GM12891 (cell line): ENCODE data around the gene PSME2.

Source experiments
- POLR2A ChIP-seq: IDR thresholded peaks from 2 replicates; pipeline ENCODE4 v1.6.1; 2011; ENCODE audit warnings: low read depth, low read length, control low read depth
- POLR2AphosphoS5 ChIP-seq: IDR thresholded peaks from 2 replicates; pipeline ENCODE4 v1.6.1; 2011; ENCODE audit warnings: low read depth, low read length, control low read depth

GRCh38 chr14:24162093-24162492, 15.7 kb upstream of the PSME2 start:
- no peak; the same call in 1 of the 2 replicates for TF ChIP-seq POLR2AphosphoS5
- no peak for TF ChIP-seq POLR2A
